ENCODE measurements around the gene RPL36AL. TPM values are rescaled to one million over a fixed set of nuclear protein-coding genes. Genes with fewer than 3 reads are reported as not detected.
A peak's percentile ranks its signal among the peaks of the same experiment; 100 is the strongest.

The RPL36AL gene
- total and polyA plus RNA-seq, 9 donors: 196 to 712 (median 406) TPM

DNA sequence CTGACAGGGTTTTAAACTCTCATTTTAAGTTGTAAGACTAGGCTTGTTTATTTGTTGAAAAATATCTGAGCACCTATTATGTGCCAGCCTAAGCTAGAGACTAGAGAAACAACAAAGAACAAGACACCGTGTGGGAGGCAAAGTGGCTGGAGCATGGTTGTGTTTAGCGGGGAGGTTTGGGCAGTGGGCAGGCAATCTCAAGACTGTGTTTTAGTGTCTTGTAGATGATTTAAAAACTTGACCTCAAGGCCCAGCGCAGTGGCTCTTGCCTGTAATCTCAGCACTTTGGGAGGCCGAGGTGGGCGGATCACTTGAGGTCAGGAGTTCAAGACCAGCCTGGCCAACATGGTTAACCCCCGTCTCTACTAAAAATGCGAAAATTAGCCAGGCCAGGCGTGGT is 7.8 kb downstream of the RPL36AL start:
- Histone ChIP-seq H3K27ac (no peak overlapping the region), H3K27me3 (no peaks in the 10 kb centered on the region), H3K4me3 (no peak overlapping the region), H3K36me3 (no peaks in the 10 kb centered on the region), H3K4me1 (ENCODE audit: insufficient read depth) (no peaks in the 10 kb centered on the region), H3K9me3 (no peaks in the 10 kb centered on the region)
- TF ChIP-seq POLR2A (IDR thresholded peaks at IDR 0.05): no peak
- TF ChIP-seq, protein P1, sequence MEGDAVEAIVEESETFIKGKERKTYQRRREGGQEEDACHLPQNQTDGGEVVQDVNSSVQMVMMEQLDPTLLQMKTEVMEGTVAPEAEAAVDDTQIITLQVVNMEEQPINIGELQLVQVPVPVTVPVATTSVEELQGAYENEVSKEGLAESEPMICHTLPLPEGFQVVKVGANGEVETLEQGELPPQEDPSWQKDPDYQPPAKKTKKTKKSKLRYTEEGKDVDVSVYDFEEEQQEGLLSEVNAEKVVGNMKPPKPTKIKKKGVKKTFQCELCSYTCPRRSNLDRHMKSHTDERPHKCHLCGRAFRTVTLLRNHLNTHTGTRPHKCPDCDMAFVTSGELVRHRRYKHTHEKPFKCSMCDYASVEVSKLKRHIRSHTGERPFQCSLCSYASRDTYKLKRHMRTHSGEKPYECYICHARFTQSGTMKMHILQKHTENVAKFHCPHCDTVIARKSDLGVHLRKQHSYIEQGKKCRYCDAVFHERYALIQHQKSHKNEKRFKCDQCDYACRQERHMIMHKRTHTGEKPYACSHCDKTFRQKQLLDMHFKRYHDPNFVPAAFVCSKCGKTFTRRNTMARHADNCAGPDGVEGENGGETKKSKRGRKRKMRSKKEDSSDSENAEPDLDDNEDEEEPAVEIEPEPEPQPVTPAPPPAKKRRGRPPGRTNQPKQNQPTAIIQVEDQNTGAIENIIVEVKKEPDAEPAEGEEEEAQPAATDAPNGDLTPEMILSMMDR (IDR thresholded peaks at IDR 0.05): no peak
- TF ChIP-seq EP300 (IDR thresholded peaks at IDR 0.05): no peak
- intact Hi-C loops (cut with DNase I): no loop called here
- 80 to 84% (median 83%) methylated on average over 8 of the region's 8 CpGs for WGBS, 3 donors
- DNase-seq: no peak

DNA sequence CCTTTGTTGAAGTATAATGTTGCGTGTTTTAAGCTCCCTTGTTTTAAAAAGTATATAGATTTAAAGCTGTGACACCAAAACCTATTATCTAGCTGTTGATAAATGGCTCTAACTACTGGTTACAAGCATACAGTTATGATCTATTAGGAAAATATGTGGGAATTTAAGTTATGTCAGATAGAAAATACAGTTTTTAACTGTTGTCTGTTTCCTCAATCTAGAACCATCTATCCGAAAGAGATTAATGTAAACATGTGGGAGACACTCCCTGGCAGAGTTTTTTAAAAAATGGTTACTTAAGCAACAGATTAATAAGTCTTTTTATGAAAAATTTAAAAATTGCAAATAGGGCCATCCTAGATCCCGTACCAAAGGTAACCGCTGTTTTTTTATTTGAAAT is 8.2 kb downstream of the RPL36AL start:
- H3K36me3 ChIP-seq: no peaks in the 10 kb centered on the region
- no peak for DNase-seq
- no peak for TF ChIP-seq EP300 (IDR thresholded peaks at IDR 0.05)
- TF ChIP-seq, protein P1 (IDR thresholded peaks at IDR 0.05): no peak
- TF ChIP-seq POLR2A (IDR thresholded peaks at IDR 0.05): no peak
- intact Hi-C loops (cut with DNase I): no loop called here
- no peaks in the 10 kb centered on the region for H3K4me1 ChIP-seq (ENCODE audit: insufficient read depth)
- no peaks in the 10 kb centered on the region for H3K9me3 ChIP-seq
- WGBS, 3 donors: 83 to 87% (median 85%) methylated on average over 4 of the region's 4 CpGs
- no peak overlapping the region for H3K27ac ChIP-seq
- H3K27me3 ChIP-seq: no peaks in the 10 kb centered on the region
- no peak overlapping the region for H3K4me3 ChIP-seq

DNA sequence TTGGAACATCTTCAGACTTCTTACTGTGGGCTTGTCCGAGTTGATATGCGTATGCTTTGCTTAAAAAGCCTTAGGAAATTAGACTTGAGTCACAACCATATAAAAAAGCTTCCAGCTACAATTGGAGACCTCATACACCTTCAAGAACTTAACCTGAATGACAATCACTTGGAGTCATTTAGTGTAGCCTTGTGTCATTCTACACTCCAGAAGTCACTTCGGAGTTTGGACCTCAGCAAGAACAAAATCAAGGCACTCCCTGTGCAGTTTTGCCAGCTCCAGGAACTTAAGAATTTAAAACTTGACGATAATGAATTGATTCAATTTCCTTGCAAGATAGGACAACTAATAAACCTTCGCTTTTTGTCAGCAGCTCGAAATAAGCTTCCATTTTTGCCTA is 12.8 kb downstream of the RPL36AL start:
- no peaks in the 10 kb centered on the region for H3K4me1 ChIP-seq (ENCODE audit: insufficient read depth)
- no peaks in the 10 kb centered on the region for H3K27me3 ChIP-seq
- no peaks in the 10 kb centered on the region for H3K36me3 ChIP-seq
- no peak overlapping the region for H3K27ac ChIP-seq
- intact Hi-C loops (cut with DNase I): no loop called here
- DNase-seq: no peak
- H3K4me3 ChIP-seq: no peak overlapping the region
- TF ChIP-seq EP300 (IDR thresholded peaks at IDR 0.05): no peak
- TF ChIP-seq, protein P1 (IDR thresholded peaks at IDR 0.05): no peak
- TF ChIP-seq POLR2A (IDR thresholded peaks at IDR 0.05): no peak
- WGBS, 3 donors: 93 to 99% (median 94%) methylated on average over 6 of the region's 6 CpGs
- no peaks in the 10 kb centered on the region for H3K9me3 ChIP-seq

DNA sequence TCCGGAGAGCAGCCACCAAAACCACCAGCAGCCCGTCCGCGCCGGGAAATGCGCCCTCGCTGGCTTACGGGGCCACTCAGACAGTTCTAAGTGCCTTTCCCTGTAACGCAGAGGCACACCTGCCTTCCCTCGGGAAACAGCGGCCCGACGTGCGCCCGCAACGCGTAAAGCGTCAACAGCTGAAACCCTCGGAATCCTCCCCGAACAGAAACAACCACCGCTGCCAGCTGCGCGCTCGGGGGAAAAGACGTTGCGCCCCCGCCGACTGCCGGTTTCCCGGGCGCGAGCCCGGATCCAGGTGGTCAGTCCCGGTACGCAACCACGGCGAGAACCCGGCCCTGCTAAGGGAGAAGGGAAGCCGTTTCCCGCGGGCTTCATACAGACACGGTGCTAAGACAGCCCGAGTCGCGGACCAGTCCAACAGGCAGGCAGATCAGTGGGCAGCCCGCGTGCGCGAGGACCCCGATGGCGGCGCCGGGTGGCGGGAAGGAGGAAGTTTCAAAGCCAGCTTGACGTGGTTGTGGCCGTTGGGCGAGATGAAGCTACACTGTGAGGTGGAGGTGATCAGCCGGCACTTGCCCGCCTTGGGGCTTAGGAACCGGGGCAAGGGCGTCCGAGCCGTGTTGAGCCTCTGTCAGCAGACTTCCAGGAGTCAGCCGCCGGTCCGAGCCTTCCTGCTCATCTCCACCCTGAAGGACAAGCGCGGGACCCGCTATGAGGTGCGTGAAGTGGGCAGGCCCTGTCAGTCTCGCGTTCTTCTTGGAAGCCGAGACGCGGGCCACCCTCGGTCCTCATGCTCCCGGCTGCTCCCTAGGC is 21.7 kb downstream of the RPL36AL start, which contains the start of gene LRR1:
TSS of gene LRR1 (plus strand) at position 456 of the 816 bp plus-strand sequence. CDS start at position 537, 81 bp downstream.
- DNase-seq: peak; percentile 77 to 89 (median 82)
- Histone ChIP-seq H3K27ac (peak within 1 kb of the TSS; percentile 77 to 94), H3K27me3 (no peaks in the 10 kb centered on the region), H3K4me3 (peak within 1 kb of the TSS; percentile 83), H3K9me3 (no peaks in the 10 kb centered on the region), H3K4me1 (ENCODE audit: insufficient read depth) (peaks cover 2% of the 10 kb centered on the region), H3K36me3 (no peaks in the 10 kb centered on the region)
- intact Hi-C loops (cut with DNase I): no loop called here
- WGBS, 3 donors: 0% methylated on average over 77 of the region's 77 CpGs
- TF ChIP-seq POLR2A (IDR thresholded peaks at IDR 0.05): peak; percentile 32
- no peak for TF ChIP-seq EP300 (IDR thresholded peaks at IDR 0.05)
- TF ChIP-seq, protein P1 (IDR thresholded peaks at IDR 0.05): peak in 2 of 3 donors; percentile 8 to 38

Data from ovary (tissue), 9 donors.